HG02678 (cell line): ENCODE data around the gene CYB561D2.

Source experiments
- ATAC-seq: cut with Tn5 transposase; IDR thresholded peaks from one replicate; pipeline ENCODE4 v1.9.1; 2021; ENCODE audit warnings: mild to moderate bottlenecking, moderate library complexity; ENCODE audit not compliant: unreplicated experiment

CYB561D2 gene

GRCh38 chr3:50323092-50323600 is 27.5 kb upstream of the CYB561D2 start:
- ATAC-seq, result no peak

- no peak for ATAC-seq
Observed at GRCh38 chr3:50323614-50324199, 27.0 kb upstream of the CYB561D2 start.

- no peak for ATAC-seq
Observed at GRCh38 chr3:50324351-50325112, 26.1 kb upstream of the CYB561D2 start.

GRCh38 chr3:50325113-50325480 is 25.6 kb upstream of the CYB561D2 start:
- ATAC-seq, result no peak

GRCh38 chr3:50325497-50326181 is 25.0 kb upstream of the CYB561D2 start:
- no peak for ATAC-seq

GRCh38 chr3:50326182-50326541 is 24.5 kb upstream of the CYB561D2 start:
- ATAC-seq, result no peak

- no peak for ATAC-seq
Observed at GRCh38 chr3:50327129-50327528, 23.5 kb upstream of the CYB561D2 start.

- peak; percentile 94 for ATAC-seq
Observed at GRCh38 chr3:50327943-50328691, 22.5 kb upstream of the CYB561D2 start, which contains the start of gene TUSC2. TSS of gene TUSC2 (minus strand) at chr3:50328223. CDS start at chr3:50328099, 124 bp downstream.

- no peak for ATAC-seq
Observed at GRCh38 chr3:50330330-50330729, 20.3 kb upstream of the CYB561D2 start.

- ATAC-seq, result no peak
Observed at GRCh38 chr3:50331364-50331907, 19.2 kb upstream of the CYB561D2 start.

GRCh38 chr3:50333744-50334328 is 16.8 kb upstream of the CYB561D2 start:
- no peak for ATAC-seq

GRCh38 chr3:50334339-50335075 is 16.2 kb upstream of the CYB561D2 start:
- no peak for ATAC-seq

GRCh38 chr3:50336452-50337174 is 14.0 kb upstream of the CYB561D2 start:
- peak; percentile 30 for ATAC-seq

GRCh38 chr3:50337175-50337861 is 13.3 kb upstream of the CYB561D2 start:
- peak; percentile 72 for ATAC-seq

- no peak for ATAC-seq
Observed at GRCh38 chr3:50338965-50339364, 11.7 kb upstream of the CYB561D2 start.

- no peak for ATAC-seq
Observed at GRCh38 chr3:50339485-50340146, 11.0 kb upstream of the CYB561D2 start.

- no peak for ATAC-seq
Observed at GRCh38 chr3:50340147-50340447, 10.6 kb upstream of the CYB561D2 start.
